ENCODE measurements around the gene SCUBE2. TPM values are rescaled to one million over a fixed set of nuclear protein-coding genes. Genes with fewer than 3 reads are reported as not detected.

SCUBE2 gene
- total RNA-seq, 3 donors from 2014 or later, result 0.20 to 0.41 (median 0.26) TPM

GRCh38 chr11:9094420-9094819, 3.0 kb upstream of the SCUBE2 start:
- DNase-seq, result no peak
- Mint-ChIP-seq H3K9me3 (no peaks in the 10 kb centered on the region), H3K4me1 (ENCODE audit: low read depth) (peaks cover 4% of the 10 kb centered on the region), H3K4me3 (no peak overlapping the region), H3K36me3 (ENCODE audit: insufficient read depth) (no peaks in the 10 kb centered on the region), H3K27me3 (ENCODE audit: low read depth) (peaks cover 56% of the 10 kb centered on the region)
- ATAC-seq, result no peak

GRCh38 chr11:9092853-9093778, 1.7 kb upstream of the SCUBE2 start:
- Mint-ChIP-seq H3K4me1 (ENCODE audit: low read depth) (peaks cover 4% of the 10 kb centered on the region), H3K9me3 (no peaks in the 10 kb centered on the region), H3K36me3 (ENCODE audit: insufficient read depth) (no peaks in the 10 kb centered on the region), H3K4me3 (peak overlapping the region; percentile 29), H3K27me3 (ENCODE audit: low read depth) (peaks cover 66% of the 10 kb centered on the region)
- ATAC-seq (no peak), DNase-seq (no peak)

GRCh38 chr11:9092072-9092471, 673 bp upstream of the SCUBE2 start:
- Mint-ChIP-seq H3K36me3 (ENCODE audit: insufficient read depth) (no peaks in the 10 kb centered on the region), H3K27me3 (ENCODE audit: low read depth) (peaks cover 66% of the 10 kb centered on the region), H3K4me3 (peak overlapping the region; percentile 29), H3K4me1 (ENCODE audit: low read depth) (peaks cover 4% of the 10 kb centered on the region), H3K9me3 (no peaks in the 10 kb centered on the region)
- no peak for ATAC-seq
- no peak for DNase-seq

GRCh38 chr11:9090488-9091043, 833 bp downstream of the SCUBE2 start:
- H3K4me1 Mint-ChIP-seq (ENCODE audit: low read depth), result peaks cover 4% of the 10 kb centered on the region
- DNase-seq (no peak), ATAC-seq (no peak)
- H3K4me3 Mint-ChIP-seq, result peak overlapping the region; percentile 46
- H3K9me3 Mint-ChIP-seq, result no peaks in the 10 kb centered on the region
- H3K36me3 Mint-ChIP-seq (ENCODE audit: insufficient read depth), result no peaks in the 10 kb centered on the region
- H3K27me3 Mint-ChIP-seq (ENCODE audit: low read depth), result peaks cover 62% of the 10 kb centered on the region

- H3K4me3 Mint-ChIP-seq, result no peak overlapping the region
- ATAC-seq (no peak), DNase-seq (no peak)
- peaks cover 4% of the 10 kb centered on the region for H3K4me1 Mint-ChIP-seq (ENCODE audit: low read depth)
- no peaks in the 10 kb centered on the region for H3K36me3 Mint-ChIP-seq (ENCODE audit: insufficient read depth)
- peaks cover 54% of the 10 kb centered on the region for H3K27me3 Mint-ChIP-seq (ENCODE audit: low read depth)
- no peaks in the 10 kb centered on the region for H3K9me3 Mint-ChIP-seq
Observed at GRCh38 chr11:9089636-9090035, 1.8 kb downstream of the SCUBE2 start.

- Mint-ChIP-seq H3K9me3 (no peaks in the 10 kb centered on the region), H3K36me3 (ENCODE audit: insufficient read depth) (no peaks in the 10 kb centered on the region), H3K4me3 (no peak overlapping the region), H3K27me3 (ENCODE audit: low read depth) (peaks cover 48% of the 10 kb centered on the region), H3K4me1 (ENCODE audit: low read depth) (peaks cover 4% of the 10 kb centered on the region)
- no peak for DNase-seq
- no peak for ATAC-seq
Observed at GRCh38 chr11:9089061-9089460, 2.3 kb downstream of the SCUBE2 start.

GRCh38 chr11:9082575-9082974, 8.8 kb downstream of the SCUBE2 start:
- no peak for ATAC-seq
- Mint-ChIP-seq H3K27me3 (ENCODE audit: low read depth) (peaks cover 13% of the 10 kb centered on the region), H3K4me1 (ENCODE audit: low read depth) (no peaks in the 10 kb centered on the region), H3K9me3 (no peaks in the 10 kb centered on the region), H3K4me3 (no peak overlapping the region), H3K36me3 (ENCODE audit: insufficient read depth) (no peaks in the 10 kb centered on the region)
- no peak for DNase-seq

- Mint-ChIP-seq H3K27me3 (ENCODE audit: low read depth) (peaks cover 13% of the 10 kb centered on the region), H3K9me3 (no peaks in the 10 kb centered on the region), H3K4me1 (ENCODE audit: low read depth) (no peaks in the 10 kb centered on the region), H3K36me3 (ENCODE audit: insufficient read depth) (no peaks in the 10 kb centered on the region), H3K4me3 (no peak overlapping the region)
- DNase-seq, result no peak
- ATAC-seq, result peak; percentile 10 to 14
Observed at GRCh38 chr11:9081153-9081552, 10.2 kb downstream of the SCUBE2 start.

- DNase-seq, result no peak
- no peaks in the 10 kb centered on the region for H3K36me3 Mint-ChIP-seq (ENCODE audit: insufficient read depth)
- no peaks in the 10 kb centered on the region for H3K4me1 Mint-ChIP-seq (ENCODE audit: low read depth)
- H3K4me3 Mint-ChIP-seq, result no peak overlapping the region
- no peak for ATAC-seq
- no peaks in the 10 kb centered on the region for H3K9me3 Mint-ChIP-seq
- H3K27me3 Mint-ChIP-seq (ENCODE audit: low read depth), result peaks cover 14% of the 10 kb centered on the region
Observed at GRCh38 chr11:9078113-9079086, 13.0 kb downstream of the SCUBE2 start.

GRCh38 chr11:9077164-9077563, 14.2 kb downstream of the SCUBE2 start:
- peaks cover 24% of the 10 kb centered on the region for H3K27me3 Mint-ChIP-seq (ENCODE audit: low read depth)
- no peak overlapping the region for H3K4me3 Mint-ChIP-seq
- no peaks in the 10 kb centered on the region for H3K36me3 Mint-ChIP-seq (ENCODE audit: insufficient read depth)
- no peaks in the 10 kb centered on the region for H3K9me3 Mint-ChIP-seq
- no peaks in the 10 kb centered on the region for H3K4me1 Mint-ChIP-seq (ENCODE audit: low read depth)
- ATAC-seq (no peak), DNase-seq (no peak)

GRCh38 chr11:9076661-9077060, 14.7 kb downstream of the SCUBE2 start:
- DNase-seq, result no peak
- ATAC-seq, result no peak
- Mint-ChIP-seq H3K9me3 (no peaks in the 10 kb centered on the region), H3K36me3 (ENCODE audit: insufficient read depth) (no peaks in the 10 kb centered on the region), H3K4me1 (ENCODE audit: low read depth) (no peaks in the 10 kb centered on the region), H3K27me3 (ENCODE audit: low read depth) (peaks cover 22% of the 10 kb centered on the region), H3K4me3 (no peak overlapping the region)

- Mint-ChIP-seq H3K27me3 (ENCODE audit: low read depth) (peaks cover 20% of the 10 kb centered on the region), H3K9me3 (no peaks in the 10 kb centered on the region), H3K4me1 (ENCODE audit: low read depth) (no peaks in the 10 kb centered on the region), H3K4me3 (no peak overlapping the region), H3K36me3 (ENCODE audit: insufficient read depth) (no peaks in the 10 kb centered on the region)
- DNase-seq (no peak), ATAC-seq (no peak)
Observed at GRCh38 chr11:9076046-9076445, 15.4 kb downstream of the SCUBE2 start.

- H3K4me1 Mint-ChIP-seq (ENCODE audit: low read depth), result no peaks in the 10 kb centered on the region
- H3K36me3 Mint-ChIP-seq (ENCODE audit: insufficient read depth), result no peaks in the 10 kb centered on the region
- DNase-seq (no peak), ATAC-seq (no peak)
- no peak overlapping the region for H3K4me3 Mint-ChIP-seq
- peaks cover 20% of the 10 kb centered on the region for H3K27me3 Mint-ChIP-seq (ENCODE audit: low read depth)
- H3K9me3 Mint-ChIP-seq, result no peaks in the 10 kb centered on the region
Observed at GRCh38 chr11:9075556-9075955, 15.8 kb downstream of the SCUBE2 start.

- Mint-ChIP-seq H3K36me3 (ENCODE audit: insufficient read depth) (no peaks in the 10 kb centered on the region), H3K4me1 (ENCODE audit: low read depth) (no peaks in the 10 kb centered on the region), H3K27me3 (ENCODE audit: low read depth) (peaks cover 20% of the 10 kb centered on the region), H3K9me3 (no peaks in the 10 kb centered on the region), H3K4me3 (no peak overlapping the region)
- no peak for DNase-seq
- no peak for ATAC-seq
Observed at GRCh38 chr11:9074338-9075029, 16.9 kb downstream of the SCUBE2 start.

Data from activated T-cell treated with anti-CD3 and anti-CD28 coated beads, Interleukin-2, amount 50 U/mL, for 4 hours (primary cell).